NCI-H1048 (cell line): ENCODE measurements around the gene NDUFAF8.

Experiments used
- DNase-seq: peaks from one replicate; lab custom pipeline; 2025; lab: John Stamatoyannopoulos, UW

NDUFAF8 gene

DNA sequence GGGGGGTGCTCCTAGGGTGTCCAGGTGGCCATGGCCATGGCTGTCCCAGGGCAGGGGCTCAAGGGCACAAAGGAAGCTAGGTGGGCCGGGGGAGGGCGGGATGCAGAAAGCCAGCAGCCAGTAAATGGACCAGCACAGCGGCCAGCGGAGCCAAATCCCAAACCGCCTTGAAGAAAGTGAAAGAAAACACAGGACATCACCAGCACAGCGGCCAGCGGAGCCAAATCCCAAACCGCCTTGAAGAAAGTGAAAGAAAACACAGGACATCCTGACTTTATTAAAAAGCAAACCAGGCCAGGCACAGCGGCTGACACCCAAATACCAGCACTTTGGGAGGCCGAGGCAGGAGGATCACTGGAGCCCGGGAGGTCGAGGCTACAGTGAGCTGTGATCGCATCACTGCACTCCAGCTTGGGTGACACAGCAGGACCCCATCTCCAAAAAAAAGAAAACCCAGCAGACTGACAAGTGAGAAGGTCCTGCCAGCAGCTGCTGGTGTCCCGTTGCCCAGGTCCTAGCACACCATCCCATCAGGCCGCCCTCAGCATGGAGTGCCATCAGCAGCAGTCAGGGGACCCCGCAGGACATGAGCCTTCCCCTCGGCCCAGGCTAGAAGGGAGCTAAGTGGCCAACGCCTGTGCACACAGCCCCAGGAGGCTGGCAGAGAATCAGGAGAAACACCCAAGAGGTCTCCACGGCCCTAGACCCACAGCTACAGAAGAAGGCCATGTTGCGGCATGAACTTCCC is 39.0 kb downstream of the NDUFAF8 start:
- no peak for DNase-seq

DNA sequence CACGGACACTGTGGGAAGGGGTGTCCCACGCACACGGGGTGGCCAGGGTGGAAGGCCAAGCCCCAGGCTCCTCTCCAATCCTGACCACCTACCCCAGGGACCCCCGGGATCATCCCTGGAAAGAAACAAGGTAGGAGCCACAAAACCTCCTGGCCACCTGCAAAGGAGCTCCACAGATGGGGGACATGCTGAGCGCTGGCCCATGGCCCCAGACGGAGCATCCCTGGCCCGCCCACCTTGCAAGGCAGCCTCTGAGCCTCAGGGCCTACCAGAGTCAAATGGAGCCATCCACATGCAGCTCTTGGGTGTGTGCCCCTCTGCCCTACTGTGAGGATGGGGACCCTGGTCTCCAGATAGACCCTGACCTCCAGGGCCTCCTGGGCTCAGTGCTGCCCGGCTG is 39.7 kb downstream of the NDUFAF8 start:
- no peak for DNase-seq

DNA sequence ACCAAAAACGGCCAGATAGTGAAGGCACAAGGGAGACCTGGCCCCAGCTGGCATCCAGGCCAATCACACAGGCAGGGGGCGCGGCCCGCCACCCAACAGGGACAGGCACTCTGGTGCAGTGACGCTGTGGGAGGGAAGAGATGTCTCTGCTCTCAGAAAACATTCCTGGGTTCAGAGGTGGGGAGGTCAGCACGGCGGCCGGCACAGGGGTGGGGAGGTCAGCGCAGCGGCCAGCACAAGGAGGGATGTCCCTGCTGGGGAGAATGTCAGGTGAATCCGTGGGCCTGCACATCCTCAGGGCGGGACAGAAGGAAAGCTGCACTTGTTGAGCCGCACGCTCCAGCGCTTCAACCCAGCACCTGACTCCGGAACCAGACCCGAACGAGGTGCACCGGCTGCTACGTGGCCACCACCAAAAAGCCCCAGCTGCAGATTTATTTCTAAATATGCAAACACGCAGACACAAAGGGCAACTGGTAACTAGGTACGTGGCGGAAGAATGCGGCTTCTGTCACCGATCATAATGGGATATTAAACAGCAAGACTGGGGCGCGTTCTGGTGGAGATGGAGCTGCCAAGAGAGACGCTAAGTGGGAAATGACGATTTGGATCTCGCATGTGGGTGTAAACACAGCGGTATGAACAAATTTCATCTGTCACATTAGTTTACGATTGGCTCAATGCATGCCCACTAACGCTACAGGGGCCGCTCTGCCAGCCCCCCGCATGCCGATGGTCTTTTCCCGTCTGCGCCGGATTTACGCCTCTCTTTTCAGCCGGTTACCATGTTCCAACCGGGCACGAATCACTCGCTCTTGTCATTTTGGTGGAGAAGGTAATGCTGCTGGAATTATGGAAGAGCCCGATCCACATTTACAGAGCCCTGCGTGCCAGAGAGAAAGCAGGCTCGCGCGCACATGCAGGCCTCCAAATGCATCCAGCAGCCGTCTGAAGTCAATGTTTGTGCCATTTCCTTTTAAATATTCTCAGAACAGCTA is 40.5 kb downstream of the NDUFAF8 start:
- no peak for DNase-seq

DNA sequence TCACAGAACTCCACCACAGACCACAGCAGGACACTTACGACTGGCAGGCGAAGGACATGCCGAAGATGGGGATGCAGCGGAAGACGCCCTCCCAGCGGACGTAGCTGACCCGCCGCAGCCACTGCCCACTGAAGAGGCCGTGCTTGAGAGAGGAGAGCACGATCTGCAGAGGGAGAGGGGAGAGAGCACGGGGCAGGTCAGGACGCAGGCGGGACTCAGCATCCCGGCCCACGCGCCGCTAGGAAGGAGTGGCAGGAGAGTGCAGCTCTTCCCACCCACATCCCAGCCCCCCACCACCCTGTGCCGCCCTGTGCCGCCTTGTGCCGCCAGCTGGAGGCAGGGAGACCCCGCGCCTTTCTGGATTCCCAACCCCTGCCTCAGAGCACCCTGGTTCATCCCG is 41.5 kb downstream of the NDUFAF8 start:
- no peak for DNase-seq

DNA sequence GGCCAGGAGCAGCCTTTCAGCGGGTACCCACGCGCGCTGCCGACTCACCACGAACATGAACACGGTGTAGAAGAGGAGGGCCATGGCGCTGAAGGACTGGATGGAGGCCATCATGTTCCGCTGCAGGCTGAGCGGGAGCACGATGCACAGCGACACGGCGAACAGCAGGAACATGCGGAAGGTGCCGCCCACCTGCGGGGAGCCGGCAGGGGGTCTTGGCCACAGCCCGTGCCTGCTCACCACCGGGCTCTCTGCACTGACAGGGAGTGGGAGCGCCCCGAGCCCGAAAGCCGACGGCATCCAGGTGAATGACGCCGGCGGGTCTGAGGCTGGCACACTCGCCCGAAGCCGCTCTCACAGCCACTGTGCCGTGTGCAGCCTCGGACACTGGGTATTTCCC is 43.0 kb downstream of the NDUFAF8 start:
- DNase-seq: no peak

DNA sequence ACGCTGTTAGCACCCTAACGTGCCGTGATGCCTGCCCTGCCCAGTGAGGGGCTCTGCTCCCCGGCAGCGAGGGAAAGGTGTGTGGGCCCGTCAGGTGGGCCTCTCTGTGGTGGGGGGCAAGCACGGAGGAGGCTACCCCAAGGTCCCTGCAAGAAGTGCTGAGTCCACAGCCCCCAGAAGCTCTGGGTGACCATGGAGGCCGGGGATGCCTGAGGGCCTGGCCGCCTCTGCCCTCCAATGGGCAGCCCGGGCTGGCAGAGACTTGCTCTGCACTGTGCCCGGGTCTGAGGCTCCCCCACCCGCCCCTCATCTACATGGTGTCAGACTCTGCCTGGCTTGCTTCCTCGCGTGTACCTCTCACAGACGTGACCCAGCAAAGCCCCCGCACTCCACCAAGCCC is 43.8 kb downstream of the NDUFAF8 start:
- no peak for DNase-seq

DNA sequence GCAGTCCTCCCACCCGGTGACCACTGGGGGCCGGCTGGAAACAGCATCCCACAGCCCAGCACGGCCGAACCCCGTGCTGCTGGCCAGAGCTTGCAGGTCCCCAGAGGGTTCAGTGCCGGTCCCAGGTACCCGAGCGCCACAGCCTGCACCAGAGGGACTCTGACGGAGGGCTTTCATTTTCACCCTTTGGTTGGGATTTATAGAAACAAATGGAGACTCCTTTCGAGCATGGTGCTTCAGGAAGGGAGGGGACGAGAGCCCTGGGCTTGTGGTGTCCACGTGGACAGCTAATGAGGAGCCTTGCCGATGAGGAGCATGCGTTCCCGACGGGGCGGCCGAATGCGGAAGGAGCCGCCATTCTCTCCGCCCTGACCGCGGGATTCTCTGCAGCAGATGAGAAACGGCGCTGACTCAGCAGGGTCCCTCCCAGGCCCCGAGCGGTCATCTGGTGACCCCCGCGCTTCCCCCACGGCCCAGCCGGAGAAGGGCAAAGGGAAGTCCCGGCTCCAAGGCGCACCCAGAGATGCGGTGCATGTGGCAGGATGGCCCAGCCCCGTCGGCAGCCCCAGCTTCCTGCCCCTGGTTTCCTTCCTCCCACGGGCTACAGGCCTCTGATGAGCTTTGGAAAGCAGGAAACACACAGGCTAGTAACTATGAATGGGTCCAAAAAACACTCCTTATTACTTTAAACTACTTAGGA is 46.2 kb downstream of the NDUFAF8 start:
- DNase-seq: no peak

DNA sequence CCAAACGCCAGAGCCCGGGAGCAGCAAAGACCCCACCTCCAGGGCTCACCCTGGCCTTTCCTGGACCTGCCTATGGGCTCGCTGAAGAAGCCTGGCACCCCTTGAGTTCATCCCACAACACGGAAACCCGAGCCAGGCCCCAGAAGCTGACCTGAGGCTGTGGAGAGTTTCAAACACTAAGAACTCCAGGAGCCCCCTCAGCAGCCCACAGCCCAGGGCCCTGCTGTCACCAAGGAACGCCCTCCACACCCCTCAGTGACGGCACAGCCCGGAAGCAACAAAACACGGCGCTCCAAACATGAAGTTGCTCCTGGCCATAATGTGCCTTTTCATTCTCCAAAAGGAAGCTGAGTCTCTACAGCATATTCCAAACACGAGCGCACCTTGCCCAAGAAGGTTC is 46.8 kb downstream of the NDUFAF8 start:
- no peak for DNase-seq

DNA sequence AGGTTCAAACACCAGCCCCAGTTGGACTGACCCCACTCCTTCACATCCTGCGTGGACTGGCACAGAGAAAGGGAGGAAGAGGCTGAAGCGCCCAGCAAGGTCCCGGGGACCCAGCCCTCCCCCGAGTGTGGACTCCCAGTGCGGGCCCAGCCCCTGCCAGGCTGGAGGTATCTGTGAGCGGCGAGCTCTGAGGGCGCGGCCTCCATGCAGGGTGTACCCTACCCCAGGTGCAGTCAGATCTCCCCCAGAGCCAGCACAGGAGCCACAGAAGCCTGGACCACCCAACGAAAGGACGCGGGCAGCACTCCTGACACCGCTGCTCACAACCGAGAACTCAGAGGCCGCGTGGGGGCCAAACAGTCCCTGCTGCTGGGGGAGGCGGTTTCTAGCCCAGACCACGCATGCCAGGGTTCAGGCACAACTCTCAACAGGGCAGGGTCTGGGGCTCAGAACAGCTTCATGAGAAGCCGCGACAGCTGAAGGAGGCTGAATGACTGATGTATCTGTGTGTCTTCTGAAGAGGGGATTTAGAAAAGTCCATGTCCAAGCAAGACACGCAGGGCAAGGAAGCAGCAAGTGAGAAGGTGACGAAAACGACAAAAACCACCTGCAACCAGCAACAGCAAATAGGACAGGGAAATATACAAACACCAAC is 47.5 kb downstream of the NDUFAF8 start:
- DNase-seq: no peak

DNA sequence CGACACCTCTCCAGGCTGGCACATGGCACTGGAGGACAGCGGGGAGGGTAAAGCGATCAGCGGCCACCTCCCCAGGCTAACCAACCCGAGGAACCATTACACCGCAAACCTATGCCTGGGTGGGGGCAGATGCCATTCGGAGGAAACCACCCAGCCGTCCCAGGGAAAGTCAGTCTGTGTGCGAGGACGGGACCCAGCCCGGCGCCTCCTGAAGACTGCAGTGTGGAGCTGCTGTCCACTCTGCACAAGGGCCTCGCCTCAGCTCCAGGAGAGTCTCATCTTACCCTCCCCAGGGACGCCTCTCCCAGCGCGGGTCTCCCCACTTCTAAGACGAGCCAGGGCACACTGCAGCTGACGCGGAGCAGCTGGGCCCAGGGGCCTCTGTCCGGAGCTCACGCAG is 48.0 kb downstream of the NDUFAF8 start:
- no peak for DNase-seq

DNA sequence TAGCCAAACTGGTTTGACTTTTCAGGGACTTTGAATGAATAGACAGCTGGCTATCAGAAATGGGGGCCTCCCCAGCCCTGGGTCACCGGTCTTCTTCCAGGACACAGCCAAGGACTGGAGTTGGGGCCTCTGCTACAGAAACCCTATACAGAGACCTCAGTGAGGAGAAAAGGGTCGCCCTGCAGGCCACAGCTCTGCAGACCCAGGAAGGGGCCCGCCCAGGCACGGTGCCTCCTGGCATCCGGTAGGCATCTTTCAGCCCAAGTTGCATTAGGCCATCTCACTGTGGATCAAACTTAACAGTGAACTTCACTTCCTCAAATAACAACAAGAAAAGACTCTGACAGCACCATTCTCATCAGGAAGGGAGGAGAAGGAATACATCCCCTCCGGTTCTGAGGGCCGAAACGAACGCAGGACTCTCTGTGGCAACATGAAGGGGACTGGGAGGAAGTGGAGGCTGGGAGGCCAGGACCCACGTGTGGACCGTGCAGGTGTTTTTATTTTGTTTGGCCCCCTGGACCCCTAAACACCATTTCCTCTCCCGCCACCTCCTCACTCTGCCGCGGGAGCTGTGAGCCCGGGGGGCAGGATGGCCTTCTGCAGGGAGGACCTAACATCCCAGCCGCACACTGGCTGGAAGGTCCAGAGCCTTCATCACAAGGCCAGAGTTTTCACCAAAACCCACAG is 48.8 kb downstream of the NDUFAF8 start:
- no peak for DNase-seq

DNA sequence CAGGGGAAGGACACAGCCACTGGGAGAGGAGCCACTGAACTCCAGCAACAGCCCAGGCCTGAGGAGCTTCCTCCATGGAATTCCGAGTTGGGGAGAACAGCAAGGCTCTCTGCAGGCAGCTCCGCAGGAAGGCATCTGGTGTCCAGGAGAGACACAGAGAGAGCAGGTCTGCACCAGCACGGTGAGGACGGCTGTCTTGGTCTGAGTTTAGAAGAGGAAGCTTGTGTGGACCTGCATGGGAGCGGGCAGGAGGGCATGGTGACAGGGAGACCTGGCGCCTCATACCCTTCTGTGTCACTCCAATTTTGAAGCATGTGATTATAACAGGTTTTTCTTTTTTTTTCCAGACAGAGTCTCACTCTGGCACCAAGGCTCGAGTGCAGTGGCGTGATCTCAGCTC is 49.6 kb downstream of the NDUFAF8 start:
- no peak for DNase-seq

DNA sequence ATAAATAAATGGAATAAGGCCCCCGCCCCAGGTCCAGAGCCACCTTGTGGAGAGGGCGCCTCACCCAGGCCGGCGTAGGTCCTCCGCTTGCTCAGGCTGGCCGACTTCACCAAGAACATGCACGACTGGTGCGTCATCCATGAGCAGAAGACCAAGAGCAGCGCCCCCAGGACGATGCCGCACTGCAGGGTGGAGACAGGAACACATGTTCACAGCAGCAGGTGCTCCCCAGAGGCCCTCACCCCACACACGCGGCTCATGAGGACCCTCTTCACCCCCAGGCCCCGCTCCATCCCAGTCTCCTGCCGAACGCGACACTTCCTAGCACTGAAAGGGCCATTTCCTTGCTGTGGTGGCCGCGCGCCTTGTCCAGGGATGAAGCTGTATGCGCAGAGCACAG is 50.5 kb downstream of the NDUFAF8 start:
- DNase-seq: no peak

DNA sequence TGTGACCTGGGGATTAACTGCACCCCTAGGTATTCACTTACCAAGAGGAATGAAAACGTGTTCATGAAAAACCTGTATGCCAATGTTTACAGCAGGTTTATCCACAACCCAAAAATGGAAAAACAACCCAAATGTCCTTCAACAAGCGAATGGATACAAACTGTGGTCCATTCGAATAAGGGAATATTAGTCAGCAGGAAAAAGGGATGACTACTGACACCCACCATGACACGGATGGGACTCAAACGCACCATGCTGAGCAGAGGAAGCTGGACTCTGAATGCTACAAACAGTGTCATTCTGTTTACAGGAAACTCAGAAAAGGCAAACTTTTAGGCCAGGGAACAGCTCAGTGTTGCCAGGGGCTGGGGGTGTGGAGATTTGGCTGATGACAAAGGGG is 51.1 kb downstream of the NDUFAF8 start:
- DNase-seq: no peak
